Endodermal cell (in vitro differentiated cells): ENCODE measurements around the gene CTDP1. TPM values are rescaled to one million over a fixed set of nuclear protein-coding genes. Genes with fewer than 3 reads are reported as not detected.

Experiments
- DNase-seq: peaks from one replicate; pipeline ENCODE4 v3.0.0-alpha.2; 2017
- H3K27ac ChIP-seq: 2 replicates; pipeline ENCODE4 v1.5.1; 2013; ENCODE audit warnings: mild to moderate bottlenecking, low read depth, low read length, moderate library complexity
- H3K27me3 ChIP-seq: 2 replicates; pipeline ENCODE4 v1.6.1; 2013; ENCODE audit warnings: mild to moderate bottlenecking, low read length, moderate library complexity; ENCODE audit not compliant: insufficient read depth, control insufficient read depth, poor library complexity, severe bottlenecking
- H3K36me3 ChIP-seq: 2 replicates; pipeline ENCODE4 v1.7.0; 2013; ENCODE audit warnings: mild to moderate bottlenecking, low read length, moderate library complexity; ENCODE audit not compliant: control insufficient read depth, insufficient read depth
- H3K4me1 ChIP-seq: one replicate; pipeline ENCODE4 v1.7.0; 2013; ENCODE audit warnings: low read length; ENCODE audit not compliant: control insufficient read depth, insufficient read depth
- H3K4me3 ChIP-seq: 2 replicates; pipeline ENCODE4 v1.5.1; 2013; ENCODE audit warnings: mild to moderate bottlenecking, low read length, moderate library complexity
- H3K9ac ChIP-seq: 2 replicates; pipeline ENCODE4 v1.6.1; 2013; ENCODE audit warnings: mild to moderate bottlenecking, low read length, moderate library complexity; ENCODE audit not compliant: poor library complexity, severe bottlenecking; ENCODE audit errors: extremely low read depth
- H3K9me3 ChIP-seq: 2 replicates; pipeline ENCODE4 v1.6.1; 2013; ENCODE audit warnings: mild to moderate bottlenecking, low read length, moderate library complexity; ENCODE audit not compliant: control insufficient read depth
- H3K27ac Mint-ChIP-seq: 2 replicates; pipeline ENCODE4 v1.8.0; 2020; ENCODE audit warnings: mixed read lengths
- H3K27me3 Mint-ChIP-seq: 2 replicates; pipeline ENCODE4 v1.8.0; 2021; ENCODE audit warnings: mild to moderate bottlenecking, mixed read lengths; ENCODE audit not compliant: insufficient read depth
- H3K36me3 Mint-ChIP-seq: 2 replicates; pipeline ENCODE4 v1.8.0; 2020; ENCODE audit warnings: low read depth, mixed read lengths
- H3K4me1 Mint-ChIP-seq: 2 replicates; pipeline ENCODE4 v1.8.0; 2020; ENCODE audit warnings: mixed read lengths
- H3K4me3 Mint-ChIP-seq: 2 replicates; pipeline ENCODE4 v1.8.0; 2020; ENCODE audit warnings: mild to moderate bottlenecking, moderate library complexity, mixed read lengths
- H3K9me3 Mint-ChIP-seq: 2 replicates; pipeline ENCODE4 v1.8.0; 2020; ENCODE audit warnings: mild to moderate bottlenecking, mixed read lengths
- CTCF ChIP-seq: fragments of 200-600 bp; sonication (generic); conservative IDR thresholded peaks from 2 replicates; pipeline ENCODE4 v1.5.0; 2021; ENCODE audit warnings: antibody characterized with exemption, mild to moderate bottlenecking
- WGBS, 2 experiments: methylation state at CpG; one replicate each; pipeline versions ENCODE4 v1.1.5 to v1.1.7; 2013; ENCODE audit warnings: missing lambda C conversion rate in 2 of 2, mixed read lengths in 1 of 2; ENCODE audit not compliant: insufficient coverage in 1 of 2, insufficient read length in 1 of 2; 5-methylcytosine and 5-hydroxymethylcytosine counted together
- total RNA-seq, 2 donors: library from RNA; stranded (reverse); fragmentation: NEBNext Ultra II Directional in 1 of 2; extraction: Animal tissue kit (Norgen Biotek cat#: 25700) in 1 of 2; gene quantifications; 2 replicates in 1 of 2; 3 replicates in 1 of 2; pipeline ENCODE4 v1.2.1, GENCODE V29; 2021

The CTDP1 gene
- total RNA-seq, 2 donors from 2014 or later = 29.8 to 35.6 TPM

GRCh38 chr18:79775441-79776221 is 96.0 kb downstream of the CTDP1 start:
- H3K4me1 ChIP-seq = no peaks in the 10 kb centered on the region
- H3K4me3 Mint-ChIP-seq = no peak overlapping the region
- H3K4me3 ChIP-seq = no peak overlapping the region
- no peak overlapping the region for H3K27ac ChIP-seq
- H3K36me3 ChIP-seq = no peaks in the 10 kb centered on the region
- H3K9me3 ChIP-seq = no peaks in the 10 kb centered on the region
- peaks cover 13% of the 10 kb centered on the region for H3K27me3 ChIP-seq
- H3K4me1 Mint-ChIP-seq = no peaks in the 10 kb centered on the region
- H3K27ac Mint-ChIP-seq = no peak overlapping the region
- WGBS, 2 experiments = 88 to 90% methylated on average over 18 to 35 of the region's 35 CpGs
- peaks cover 1% of the 10 kb centered on the region for H3K9me3 Mint-ChIP-seq
- peaks cover 26% of the 10 kb centered on the region for H3K27me3 Mint-ChIP-seq
- DNase-seq = peak; percentile 36
- H3K36me3 Mint-ChIP-seq = no peaks in the 10 kb centered on the region
- no peak overlapping the region for H3K9ac ChIP-seq
- no peak for TF ChIP-seq CTCF

GRCh38 chr18:79776674-79777073 is 97.1 kb downstream of the CTDP1 start:
- DNase-seq = peak; percentile 9
- Mint-ChIP-seq H3K36me3 (no peaks in the 10 kb centered on the region), H3K9me3 (no peaks in the 10 kb centered on the region), H3K27ac (no peak overlapping the region), H3K4me3 (no peak overlapping the region), H3K27me3 (peaks cover 26% of the 10 kb centered on the region), H3K4me1 (no peaks in the 10 kb centered on the region)
- Histone ChIP-seq H3K27me3 (peaks cover 13% of the 10 kb centered on the region), H3K9me3 (no peaks in the 10 kb centered on the region), H3K4me1 (no peaks in the 10 kb centered on the region), H3K4me3 (no peak overlapping the region), H3K9ac (no peak overlapping the region), H3K27ac (no peak overlapping the region), H3K36me3 (no peaks in the 10 kb centered on the region)
- WGBS, 2 experiments = 92 to 93% methylated on average over 2 of the region's 2 CpGs
- TF ChIP-seq CTCF = no peak

- Histone ChIP-seq H3K27me3 (peaks cover 13% of the 10 kb centered on the region), H3K4me1 (no peaks in the 10 kb centered on the region), H3K4me3 (no peak overlapping the region), H3K9ac (no peak overlapping the region), H3K9me3 (no peaks in the 10 kb centered on the region), H3K27ac (no peak overlapping the region), H3K36me3 (no peaks in the 10 kb centered on the region)
- H3K27me3 Mint-ChIP-seq = peaks cover 21% of the 10 kb centered on the region
- no peak for TF ChIP-seq CTCF
- DNase-seq = peak; percentile 42
- no peaks in the 10 kb centered on the region for H3K36me3 Mint-ChIP-seq
- no peaks in the 10 kb centered on the region for H3K9me3 Mint-ChIP-seq
- H3K4me3 Mint-ChIP-seq = no peak overlapping the region
- 84 to 88% methylated on average over 11 to 26 of the region's 26 CpGs for WGBS, 2 experiments
- H3K4me1 Mint-ChIP-seq = no peaks in the 10 kb centered on the region
- H3K27ac Mint-ChIP-seq = no peak overlapping the region
These were observed 98.7 kb downstream of the CTDP1 start for GRCh38 chr18:79778291-79778791.
